PC-3 (cell line): ENCODE results near the gene PSMG3.

Source experiments
- CTCF ChIP-seq: fragments of 300-600 bp; sonication (generic); conservative IDR thresholded peaks from 2 replicates; pipeline ENCODE4 v1.5.1; 2017; ENCODE audit warnings: antibody characterized with exemption, low read depth, mild to moderate bottlenecking, low read length
- EZH2 ChIP-seq: fragments of 300-600 bp; sonication (generic); IDR thresholded peaks from one replicate; pipeline ENCODE4 v1.6.1; 2017; ENCODE audit warnings: antibody characterized with exemption, mild to moderate bottlenecking, low read length; ENCODE audit not compliant: unreplicated experiment

- TF ChIP-seq CTCF (no peak), EZH2 (no peak)
Observed at GRCh38 chr7:1585142-1585981, 15.5 kb upstream of the PSMG3 start.
